ENCODE data around the gene COG2.

COG2 gene

GRCh38 chr1:230705289-230706019 lies 63.2 kb downstream of the COG2 start:
- TF ChIP-seq CTCF (IDR thresholded peaks at IDR 0.05; ENCODE audit: low read depth, low read length) = no peak
- H3K4me3 ChIP-seq (ENCODE audit: low read depth, low read length) = no peak overlapping the region

DNA sequence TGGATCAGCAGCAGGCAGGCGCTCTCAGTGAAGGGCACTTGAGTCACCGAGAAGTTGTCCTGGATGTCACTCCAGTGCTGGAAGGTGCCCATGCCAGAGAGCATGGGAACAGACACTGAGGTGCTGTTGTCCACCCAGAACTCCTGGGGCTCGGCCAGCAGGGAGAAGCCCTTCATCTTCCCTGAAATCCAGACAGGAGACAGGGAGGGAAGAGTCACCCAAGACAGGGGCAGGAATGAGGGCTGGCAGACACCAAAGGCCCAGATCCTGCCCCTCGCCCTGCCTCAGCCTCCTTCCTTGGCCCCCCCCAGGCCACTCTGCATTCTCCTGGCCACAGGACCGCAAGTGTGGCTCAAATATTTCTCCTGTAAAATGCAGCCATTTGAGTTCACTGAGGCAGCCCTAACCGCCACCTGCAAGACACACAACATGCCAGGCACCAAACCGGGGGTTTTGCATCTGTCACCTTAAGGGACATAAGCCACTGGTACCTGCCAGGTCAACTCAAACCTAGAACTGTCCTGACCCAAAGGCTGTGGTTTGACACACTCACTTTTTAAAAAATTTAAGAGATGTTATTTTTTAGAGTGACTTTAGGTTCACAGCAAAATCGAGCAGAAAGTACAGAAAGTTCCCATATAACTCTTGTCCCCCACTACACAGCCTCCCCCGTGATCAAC lies 63.9 kb downstream of the COG2 start:
- no peak overlapping the region for H3K4me3 ChIP-seq (ENCODE audit: low read depth, low read length)
- TF ChIP-seq CTCF (IDR thresholded peaks at IDR 0.05; ENCODE audit: low read depth, low read length) = no peak

- no peak for TF ChIP-seq CTCF (IDR thresholded peaks at IDR 0.05; ENCODE audit: low read depth, low read length)
- H3K4me3 ChIP-seq (ENCODE audit: low read depth, low read length) = no peak overlapping the region
Observed at GRCh38 chr1:230706887-230707731, 64.8 kb downstream of the COG2 start.

GRCh38 chr1:230707732-230708630 lies 65.7 kb downstream of the COG2 start:
- TF ChIP-seq CTCF (IDR thresholded peaks at IDR 0.05; ENCODE audit: low read depth, low read length) = no peak
- H3K4me3 ChIP-seq (ENCODE audit: low read depth, low read length) = no peak overlapping the region

- TF ChIP-seq CTCF (IDR thresholded peaks at IDR 0.05; ENCODE audit: low read depth, low read length) = no peak
- no peak overlapping the region for H3K4me3 ChIP-seq (ENCODE audit: low read depth, low read length)
Observed at GRCh38 chr1:230708631-230709580, 66.6 kb downstream of the COG2 start.

Measured in WI38 (cell line).